ENCODE data around the gene ACSS1.

ACSS1 gene

DNA sequence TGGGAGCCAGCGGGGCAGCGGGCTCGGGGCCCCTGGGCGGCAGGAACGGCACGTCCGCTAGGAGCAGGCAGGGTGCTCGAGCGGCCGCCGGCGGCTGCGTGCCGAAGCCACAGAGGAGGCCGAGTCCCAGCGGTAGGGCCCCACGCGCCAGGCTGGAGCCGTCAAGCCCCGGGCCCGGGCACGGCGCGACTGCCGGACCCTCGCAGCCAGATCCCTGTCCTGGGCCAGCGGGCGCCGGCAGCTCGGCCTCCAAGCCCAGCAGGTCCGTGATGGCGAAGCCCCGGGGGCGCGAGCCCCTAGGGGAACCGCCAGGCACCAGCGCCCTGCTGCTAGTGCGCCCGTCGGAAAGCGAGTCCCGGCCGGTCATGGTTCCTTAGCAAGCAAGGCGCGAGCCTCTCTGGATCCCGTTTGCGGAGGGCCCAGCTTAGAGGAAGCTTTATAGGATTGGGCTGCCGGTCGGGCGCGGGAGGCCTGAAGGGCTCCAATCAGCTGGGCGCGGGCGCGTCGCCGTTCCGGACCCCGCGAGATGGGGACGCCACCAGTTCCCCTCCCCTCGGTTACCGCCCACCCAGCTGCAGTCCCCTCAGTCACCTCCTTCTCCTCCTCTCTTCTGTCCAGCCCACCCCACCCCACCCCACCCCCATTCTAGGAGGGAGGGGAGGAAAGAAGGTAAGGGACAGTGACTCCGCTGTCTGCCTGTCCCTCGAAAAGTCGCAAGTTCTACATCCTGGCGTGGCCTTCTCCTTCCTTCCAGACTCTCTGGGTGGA is 24.0 kb upstream of the ACSS1 start, which contains the start of gene VSX1:
Gene VSX1 (minus strand): TSS at position 412 of the 768 bp plus-strand sequence. CDS start 45 bp downstream, at position 367.
- no peak within 1 kb of the TSS for H3K4me3 ChIP-seq (ENCODE audit: low read depth, low read length)
- DNase-seq (ENCODE audit: low read depth), result no peak
- TF ChIP-seq, protein P1, sequence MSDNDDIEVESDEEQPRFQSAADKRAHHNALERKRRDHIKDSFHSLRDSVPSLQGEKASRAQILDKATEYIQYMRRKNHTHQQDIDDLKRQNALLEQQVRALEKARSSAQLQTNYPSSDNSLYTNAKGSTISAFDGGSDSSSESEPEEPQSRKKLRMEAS (IDR thresholded peaks at IDR 0.05; ENCODE audit: low read depth, low read length), result no peak
- TF ChIP-seq POLR2A (IDR thresholded peaks at IDR 0.05; ENCODE audit: extremely low read depth, insufficient read length) (no peak), CTCF (IDR thresholded peaks at IDR 0.05; ENCODE audit: low read depth, low read length) (no peak), MYC (IDR thresholded peaks at IDR 0.05; ENCODE audit: low read depth, low read length) (no peak)

DNA sequence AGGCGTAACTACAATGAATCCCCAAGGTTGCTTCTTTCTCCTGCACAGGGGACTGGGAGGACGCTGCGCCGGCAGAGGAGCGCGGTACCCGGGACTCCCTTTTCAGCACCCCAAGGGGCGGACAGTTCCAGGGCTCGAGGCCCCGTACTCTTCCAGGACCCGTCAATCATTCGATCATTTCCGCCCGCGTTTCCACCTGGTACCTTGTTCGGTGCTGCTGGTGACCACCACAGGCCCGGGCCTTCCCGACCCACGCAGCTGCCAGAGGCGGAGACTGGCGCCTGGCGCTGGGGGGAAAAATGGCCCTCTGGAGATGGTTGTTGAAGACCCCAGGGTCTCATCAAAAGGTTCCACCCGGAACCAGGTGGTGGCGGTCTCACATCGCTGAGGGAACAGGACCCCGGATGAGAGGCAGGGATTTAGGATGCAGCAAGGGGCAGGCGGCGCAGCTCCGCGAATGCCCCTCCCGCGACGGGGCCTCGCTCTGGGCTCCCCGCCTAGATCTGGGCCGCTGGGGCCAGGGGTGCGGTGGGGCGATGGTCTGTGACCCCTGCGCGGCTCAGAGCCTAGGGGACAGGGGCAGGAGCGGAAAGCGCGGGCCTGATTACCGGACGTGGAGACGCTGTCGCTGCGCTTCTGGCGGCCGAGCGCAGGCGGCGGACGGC is 23.3 kb upstream of the ACSS1 start:
- peak; percentile 27 for DNase-seq (ENCODE audit: low read depth)
- TF ChIP-seq POLR2A (IDR thresholded peaks at IDR 0.05; ENCODE audit: extremely low read depth, insufficient read length), result no peak
- TF ChIP-seq, protein P1 (IDR thresholded peaks at IDR 0.05; ENCODE audit: low read depth, low read length), result no peak
- no peak for TF ChIP-seq MYC (IDR thresholded peaks at IDR 0.05; ENCODE audit: low read depth, low read length)
- no peak for TF ChIP-seq CTCF (IDR thresholded peaks at IDR 0.05; ENCODE audit: low read depth, low read length)
- no peak overlapping the region for H3K4me3 ChIP-seq (ENCODE audit: low read depth, low read length)

GRCh38 chr20:25079171-25079570 is 21.2 kb upstream of the ACSS1 start:
- TF ChIP-seq, protein P1 (IDR thresholded peaks at IDR 0.05; ENCODE audit: low read depth, low read length), result no peak
- TF ChIP-seq POLR2A (IDR thresholded peaks at IDR 0.05; ENCODE audit: extremely low read depth, insufficient read length) (no peak), CTCF (IDR thresholded peaks at IDR 0.05; ENCODE audit: low read depth, low read length) (no peak), MYC (IDR thresholded peaks at IDR 0.05; ENCODE audit: low read depth, low read length) (no peak)
- DNase-seq (ENCODE audit: low read depth), result no peak
- H3K4me3 ChIP-seq (ENCODE audit: low read depth, low read length), result no peak overlapping the region

DNA sequence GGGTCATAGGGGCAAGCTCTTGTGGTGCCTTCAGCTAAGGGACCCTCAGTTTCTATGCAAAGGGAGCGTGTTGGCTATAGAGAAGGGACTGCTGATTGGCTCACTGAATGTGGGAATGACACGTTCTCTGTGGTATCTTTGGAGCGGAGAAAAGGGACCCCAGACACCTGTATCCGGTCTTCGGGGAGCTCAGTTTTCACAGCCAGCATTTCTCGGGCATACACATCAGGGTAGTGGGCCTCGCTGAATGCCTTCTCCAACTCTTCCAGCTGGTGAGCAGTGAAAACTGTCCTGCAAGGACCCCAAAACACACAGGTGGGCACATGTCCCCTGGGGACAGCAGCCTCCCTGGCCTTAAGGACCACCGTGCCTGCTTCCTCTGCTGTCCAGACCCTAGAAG is 20.7 kb upstream of the ACSS1 start:
- H3K4me3 ChIP-seq (ENCODE audit: low read depth, low read length), result no peak overlapping the region
- no peak for DNase-seq (ENCODE audit: low read depth)
- TF ChIP-seq POLR2A (IDR thresholded peaks at IDR 0.05; ENCODE audit: extremely low read depth, insufficient read length) (no peak), MYC (IDR thresholded peaks at IDR 0.05; ENCODE audit: low read depth, low read length) (no peak), CTCF (IDR thresholded peaks at IDR 0.05; ENCODE audit: low read depth, low read length) (no peak)
- TF ChIP-seq, protein P1 (IDR thresholded peaks at IDR 0.05; ENCODE audit: low read depth, low read length), result no peak

- no peak overlapping the region for H3K4me3 ChIP-seq (ENCODE audit: low read depth, low read length)
- TF ChIP-seq POLR2A (IDR thresholded peaks at IDR 0.05; ENCODE audit: extremely low read depth, insufficient read length) (no peak), CTCF (IDR thresholded peaks at IDR 0.05; ENCODE audit: low read depth, low read length) (no peak)
- TF ChIP-seq, protein P1 (IDR thresholded peaks at IDR 0.05; ENCODE audit: low read depth, low read length), result no peak
- peak; percentile 77 for DNase-seq (ENCODE audit: low read depth)
Observed at GRCh38 chr20:25077610-25078169, 19.8 kb upstream of the ACSS1 start.
